Fibroblast of gingiva (primary cell): ENCODE data around the gene S100A5.
A peak's percentile ranks its signal among the peaks of the same experiment; 100 is the strongest.
"Not testable (repeated sequence)": the region's sequence is repeated elsewhere in the genome, so short reads cannot be mapped to it uniquely, and the experiment has no call there.

Experiments used
- DNase-seq: peaks from one replicate; pipeline ENCODE4 v3.0.0-alpha.2; 2011; ENCODE audit warnings: low read depth

The S100A5 gene

GRCh38 chr1:153533689-153534201 is 7.0 kb downstream of the S100A5 start:
- peak; percentile 56 for DNase-seq

- peak; percentile 88 for DNase-seq
Observed at GRCh38 chr1:153532769-153533599, 7.8 kb downstream of the S100A5 start.

- DNase-seq = no peak
Observed at GRCh38 chr1:153532181-153532580, 8.6 kb downstream of the S100A5 start.

GRCh38 chr1:153531638-153532037 is 9.1 kb downstream of the S100A5 start:
- no peak for DNase-seq

GRCh38 chr1:153527683-153528040 is 13.1 kb downstream of the S100A5 start:
- DNase-seq = no peak

GRCh38 chr1:153527023-153527682 is 13.6 kb downstream of the S100A5 start:
- no peak for DNase-seq

GRCh38 chr1:153526132-153526543 is 14.6 kb downstream of the S100A5 start:
- no peak for DNase-seq

- DNase-seq = no peak
Observed at GRCh38 chr1:153525088-153525728, 15.5 kb downstream of the S100A5 start.

- not testable (repeated sequence) for DNase-seq
Observed at GRCh38 chr1:153522353-153523048, 18.2 kb downstream of the S100A5 start.

GRCh38 chr1:153521808-153522207 is 18.9 kb downstream of the S100A5 start:
- not testable (repeated sequence) for DNase-seq

- no peak for DNase-seq
Observed at GRCh38 chr1:153520818-153521476, 19.8 kb downstream of the S100A5 start.

- not testable (repeated sequence) for DNase-seq
Observed at GRCh38 chr1:153520137-153520691, 20.5 kb downstream of the S100A5 start.

GRCh38 chr1:153519242-153519641 is 21.5 kb downstream of the S100A5 start:
- DNase-seq = no peak

- no peak for DNase-seq
Observed at GRCh38 chr1:153515504-153516394, 25.0 kb downstream of the S100A5 start.

- no peak for DNase-seq
Observed at GRCh38 chr1:153513666-153514065, 27.1 kb downstream of the S100A5 start.

GRCh38 chr1:153513023-153513422 is 27.7 kb downstream of the S100A5 start:
- no peak for DNase-seq

- peak; percentile 62 for DNase-seq
Observed at GRCh38 chr1:153510984-153511410, 29.7 kb downstream of the S100A5 start.

- DNase-seq = no peak
Observed at GRCh38 chr1:153509729-153510354, 30.9 kb downstream of the S100A5 start.

GRCh38 chr1:153509036-153509435 is 31.7 kb downstream of the S100A5 start:
- no peak for DNase-seq
